KMS-11 (cell line): ENCODE results near the gene RCAN2.

Experiments used
- H2AFZ ChIP-seq: fragments of 200-600 bp; sonication (generic); 2 replicates; pipeline ENCODE4 v1.6.1; 2016; ENCODE audit warnings: antibody characterized with exemption, mixed run types, low read depth
- H3K27ac ChIP-seq: fragments of 200-600 bp; sonication (generic); 2 replicates; pipeline ENCODE4 v1.6.1; 2016; ENCODE audit warnings: mild to moderate bottlenecking, mixed run types
- H3K27me3 ChIP-seq: fragments of 200-600 bp; sonication (generic); 2 replicates; pipeline ENCODE4 v1.6.1; 2017; ENCODE audit warnings: mild to moderate bottlenecking, low read depth, mixed run types, moderate library complexity; ENCODE audit not compliant: insufficient read depth
- H3K36me3 ChIP-seq: fragments of 200-600 bp; sonication (generic); 2 replicates; pipeline ENCODE4 v1.6.1; 2017; ENCODE audit warnings: mild to moderate bottlenecking, mixed run types; ENCODE audit not compliant: insufficient read depth
- H3K4me1 ChIP-seq: fragments of 200-600 bp; sonication (generic); 2 replicates; pipeline ENCODE4 v1.6.1; 2016; ENCODE audit warnings: mild to moderate bottlenecking, low read depth, mixed run types; ENCODE audit not compliant: poor library complexity, severe bottlenecking
- H3K4me2 ChIP-seq: fragments of 200-600 bp; sonication (generic); 2 replicates; pipeline ENCODE4 v1.7.0; 2016; ENCODE audit warnings: mild to moderate bottlenecking, mixed run types
- H3K4me3 ChIP-seq: fragments of 200-600 bp; sonication (generic); IDR thresholded peaks from 2 replicates; pipeline ENCODE4 v1.6.1; 2017; ENCODE audit warnings: low read depth, low read length, mixed read lengths; ENCODE audit not compliant: insufficient read depth
- H3K79me2 ChIP-seq: fragments of 200-600 bp; sonication (generic); 2 replicates; pipeline ENCODE4 v1.6.1; 2016; ENCODE audit warnings: low read depth, mixed run types; ENCODE audit not compliant: insufficient read depth
- H3K9ac ChIP-seq: fragments of 200-600 bp; sonication (generic); 2 replicates; pipeline ENCODE4 v1.6.1; 2016; ENCODE audit warnings: mild to moderate bottlenecking, mixed run types
- H4K20me1 ChIP-seq: fragments of 200-600 bp; sonication (generic); 2 replicates; pipeline ENCODE4 v1.6.1; 2016; ENCODE audit warnings: mild to moderate bottlenecking, mixed run types; ENCODE audit not compliant: insufficient read depth
- CTCF ChIP-seq: fragments of 200-600 bp; sonication (generic); conservative IDR thresholded peaks from 2 replicates; pipeline ENCODE4 v1.6.1; 2017; ENCODE audit warnings: low read depth, mild to moderate bottlenecking, antibody characterized with exemption, low read length, moderate library complexity, mixed read lengths

RCAN2 gene

GRCh38 chr6:46315589-46315988 is 175.7 kb downstream of the RCAN2 start:
- no peak overlapping the region for H2AFZ ChIP-seq
- TF ChIP-seq CTCF, result no peak

GRCh38 chr6:46312654-46313053 is 178.6 kb downstream of the RCAN2 start:
- no peak overlapping the region for H3K27ac ChIP-seq
- H3K4me2 ChIP-seq, result no peak overlapping the region
- TF ChIP-seq CTCF, result no peak
- H3K36me3 ChIP-seq, result no peaks in the 10 kb centered on the region
- H2AFZ ChIP-seq, result no peak overlapping the region
- H4K20me1 ChIP-seq, result no peaks in the 10 kb centered on the region
- no peaks in the 10 kb centered on the region for H3K27me3 ChIP-seq
- H3K9ac ChIP-seq, result no peak overlapping the region
- H3K79me2 ChIP-seq, result no peaks in the 10 kb centered on the region
- no peaks in the 10 kb centered on the region for H3K4me1 ChIP-seq
- no peak overlapping the region for H3K4me3 ChIP-seq

More at GRCh38 chr6:46315589-46315988, 175.7 kb downstream of the RCAN2 start:
- no peak overlapping the region for H3K9ac ChIP-seq
- H3K27me3 ChIP-seq, result no peaks in the 10 kb centered on the region
- no peaks in the 10 kb centered on the region for H3K4me1 ChIP-seq
- H3K27ac ChIP-seq, result no peak overlapping the region
- no peaks in the 10 kb centered on the region for H4K20me1 ChIP-seq
- no peak overlapping the region for H3K4me3 ChIP-seq
- H3K79me2 ChIP-seq, result no peaks in the 10 kb centered on the region
- H3K36me3 ChIP-seq, result no peaks in the 10 kb centered on the region
- no peak overlapping the region for H3K4me2 ChIP-seq

DNA sequence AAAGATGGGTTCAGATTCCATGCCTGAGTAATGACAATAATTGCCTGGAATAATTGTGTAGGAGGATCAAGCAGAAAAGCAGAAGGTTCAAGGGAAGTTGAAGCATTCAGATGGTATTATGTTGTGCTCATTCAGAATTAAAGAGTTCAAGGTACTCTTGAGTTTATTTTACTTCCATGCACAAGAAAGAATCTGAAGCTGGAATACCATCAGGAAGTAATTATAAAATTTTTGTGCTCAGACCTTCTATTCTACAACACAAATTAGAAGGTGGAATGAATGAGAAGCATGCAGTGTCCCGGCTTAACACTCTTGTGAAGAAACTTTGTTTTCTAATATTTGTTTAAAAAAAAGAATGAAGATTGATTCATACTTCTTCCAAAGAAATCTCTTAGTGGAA is 181.1 kb downstream of the RCAN2 start:
- Histone ChIP-seq H3K4me3 (no peak overlapping the region), H3K4me2 (no peak overlapping the region), H3K27ac (no peak overlapping the region), H3K4me1 (no peaks in the 10 kb centered on the region), H2AFZ (no peak overlapping the region), H3K27me3 (no peaks in the 10 kb centered on the region), H4K20me1 (no peaks in the 10 kb centered on the region), H3K36me3 (no peaks in the 10 kb centered on the region), H3K9ac (no peak overlapping the region), H3K79me2 (no peaks in the 10 kb centered on the region)
- TF ChIP-seq CTCF, result no peak

GRCh38 chr6:46306431-46306830 is 184.8 kb downstream of the RCAN2 start:
- no peak overlapping the region for H2AFZ ChIP-seq
- H3K4me3 ChIP-seq, result no peak overlapping the region
- no peaks in the 10 kb centered on the region for H4K20me1 ChIP-seq
- H3K9ac ChIP-seq, result no peak overlapping the region
- H3K27ac ChIP-seq, result no peak overlapping the region
- peaks cover 8% of the 10 kb centered on the region for H3K4me1 ChIP-seq
- H3K36me3 ChIP-seq, result no peaks in the 10 kb centered on the region
- no peaks in the 10 kb centered on the region for H3K27me3 ChIP-seq
- no peaks in the 10 kb centered on the region for H3K79me2 ChIP-seq
- H3K4me2 ChIP-seq, result no peak overlapping the region
- no peak for TF ChIP-seq CTCF
